Kasumi-1 (cell line): ENCODE results near the gene INPP4B.
"Not testable (repeated sequence)": the region's sequence is repeated elsewhere in the genome, so short reads cannot be mapped to it uniquely, and the experiment has no call there.

Experiments
- DNase-seq, 2 experiments: peaks; one replicate each; lab custom pipeline; 2025; lab: John Stamatoyannopoulos, UW

The INPP4B gene

DNA sequence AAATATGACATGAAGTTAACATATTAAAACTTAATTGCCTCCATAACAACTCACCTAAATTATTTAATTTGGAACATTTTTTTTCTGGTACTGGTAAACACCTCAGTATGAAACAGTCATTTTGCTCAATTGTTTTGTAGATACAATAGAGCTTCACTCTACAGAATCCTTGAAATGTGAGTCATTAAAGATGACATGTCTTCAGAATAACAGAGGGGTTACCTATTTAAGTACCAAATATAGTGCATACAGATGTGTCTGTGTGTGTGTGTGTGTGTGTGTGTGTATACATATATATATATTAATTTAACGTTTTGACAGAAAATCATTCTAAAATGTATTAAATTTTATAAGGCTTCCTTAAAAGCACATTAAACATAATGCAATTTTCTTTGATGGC lies 297.6 kb downstream of the INPP4B start:
- no peak for DNase-seq

DNA sequence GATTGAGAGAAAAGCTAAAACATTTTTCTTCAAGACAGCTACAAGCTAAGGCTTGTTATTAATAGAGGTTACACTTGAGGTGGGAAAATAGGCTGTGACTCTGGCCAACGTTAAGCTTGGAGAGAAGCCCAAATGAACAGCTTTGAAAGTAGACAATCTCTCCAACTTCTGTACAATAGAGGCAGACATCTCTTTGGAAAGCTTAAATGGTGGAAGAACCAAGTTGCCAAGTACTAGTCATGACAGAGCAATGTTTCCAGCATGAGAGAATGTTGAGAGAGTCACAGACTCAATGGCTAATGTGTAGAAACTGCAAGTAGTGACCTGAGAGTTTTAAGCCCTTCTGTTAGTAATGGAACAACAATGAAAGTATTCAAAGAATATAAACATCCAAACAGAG lies 298.1 kb downstream of the INPP4B start:
- DNase-seq: no peak

- DNase-seq: no peak
These were observed 301.5 kb downstream of the INPP4B start for GRCh38 chr4:142544594-142544993.

DNA sequence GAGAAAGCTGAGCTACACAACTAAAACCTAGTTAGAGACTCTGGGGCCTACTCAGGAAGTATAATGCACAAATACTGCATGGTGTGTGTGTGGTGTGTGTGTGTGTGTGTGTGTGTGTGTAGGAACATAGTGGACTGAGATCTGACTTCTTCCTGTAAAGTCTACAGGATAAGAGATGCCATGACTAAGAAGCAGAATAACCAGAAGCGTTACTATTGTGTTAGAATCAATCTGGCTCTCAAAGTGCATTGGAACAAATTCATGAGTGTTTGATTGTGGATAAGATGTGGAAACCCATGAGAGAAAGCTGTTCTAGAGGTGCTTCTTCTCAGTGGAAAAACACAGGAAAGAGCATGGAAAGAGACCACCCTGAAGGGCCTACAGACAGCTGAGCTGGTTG lies 302.1 kb downstream of the INPP4B start:
- DNase-seq: no peak

DNA sequence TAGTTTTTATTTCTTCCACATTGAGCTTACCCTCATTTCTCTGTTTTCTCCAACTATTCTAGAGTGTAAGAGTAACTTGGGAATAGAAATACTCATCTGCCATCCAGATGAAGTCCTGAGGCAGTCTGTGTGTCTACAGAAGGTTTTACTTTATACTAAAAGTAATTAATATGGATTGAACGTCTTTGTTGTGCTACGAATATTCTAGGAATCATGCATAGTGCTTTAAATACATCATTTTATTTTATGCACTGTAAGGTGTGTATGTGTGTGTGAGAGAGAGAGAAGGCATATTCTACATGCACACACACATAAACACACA lies 305.7 kb downstream of the INPP4B start:
- no peak for DNase-seq

- DNase-seq: peak; percentile 57 to 74
These were observed 306.2 kb downstream of the INPP4B start for GRCh38 chr4:142539796-142540482.

DNA sequence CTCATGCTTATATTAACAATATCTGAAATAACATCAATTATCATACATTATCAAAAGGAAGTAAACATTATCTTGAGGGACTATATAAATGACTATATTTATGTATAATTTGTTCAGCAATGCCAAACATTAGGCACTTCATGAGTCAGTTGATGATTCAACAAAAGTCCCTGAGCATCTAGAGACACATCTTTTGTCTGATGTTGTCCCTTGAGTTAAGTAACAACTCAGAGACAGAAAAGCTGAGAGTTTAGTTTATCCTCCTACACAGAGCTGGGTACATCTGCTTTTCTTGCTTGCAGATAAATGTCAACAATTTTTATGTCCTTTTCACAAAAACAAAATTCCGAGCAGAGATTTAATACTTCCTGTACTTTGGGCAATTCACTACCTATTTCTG lies 311.1 kb downstream of the INPP4B start:
- no peak for DNase-seq

GRCh38 chr4:142532054-142532453 lies 314.0 kb downstream of the INPP4B start:
- DNase-seq: no peak

- DNase-seq: no peak
These were observed 315.4 kb downstream of the INPP4B start for GRCh38 chr4:142530728-142531127.

DNA sequence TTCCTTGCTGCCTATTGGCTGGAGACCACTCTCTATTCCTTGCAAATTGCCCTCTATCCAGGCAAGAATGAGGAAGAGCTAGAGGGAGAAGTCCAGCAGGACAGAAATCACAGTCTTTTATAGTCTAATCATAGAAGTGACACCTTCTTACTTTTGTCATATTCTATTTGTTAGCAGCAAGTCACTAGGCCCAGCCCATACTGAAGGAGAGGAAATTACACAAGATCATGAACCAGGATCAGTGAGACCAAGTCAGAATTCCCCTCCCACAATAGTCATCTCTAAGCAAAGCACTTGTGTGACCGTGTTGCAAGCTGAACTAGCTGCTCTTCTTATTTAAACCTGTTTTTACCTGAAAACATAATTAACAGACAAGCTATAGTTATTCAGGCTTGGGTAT lies 317.7 kb downstream of the INPP4B start:
- no peak for DNase-seq

- DNase-seq: no peak
These were observed 323.0 kb downstream of the INPP4B start for GRCh38 chr4:142523111-142523510.

GRCh38 chr4:142519342-142519741 lies 326.8 kb downstream of the INPP4B start:
- no peak for DNase-seq

GRCh38 chr4:142516686-142517526 lies 329.2 kb downstream of the INPP4B start:
- DNase-seq: no peak

GRCh38 chr4:142512161-142512560 lies 333.9 kb downstream of the INPP4B start:
- DNase-seq: no peak

GRCh38 chr4:142509881-142510280 lies 336.2 kb downstream of the INPP4B start:
- DNase-seq: no peak

GRCh38 chr4:142509381-142509780 lies 336.7 kb downstream of the INPP4B start:
- DNase-seq: not testable (repeated sequence)

DNA sequence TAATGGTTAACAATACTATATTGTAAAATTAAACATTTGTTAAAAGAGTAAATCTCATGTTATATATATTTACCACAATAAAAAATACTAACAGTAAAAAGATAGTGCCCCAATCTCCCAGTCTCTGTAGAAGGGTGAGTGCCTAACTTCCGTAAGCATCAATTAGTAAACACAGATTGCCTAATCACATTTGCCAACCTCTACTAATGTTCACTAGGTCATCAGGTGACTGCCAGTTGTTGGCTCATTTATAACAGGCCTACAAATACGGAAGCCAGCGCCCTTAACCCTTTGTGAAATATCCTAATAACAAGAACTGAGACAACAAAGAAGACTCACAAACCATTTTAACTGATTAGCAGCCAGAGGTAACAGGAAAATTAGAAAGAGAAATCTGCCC lies 345.1 kb downstream of the INPP4B start:
- no peak for DNase-seq

DNA sequence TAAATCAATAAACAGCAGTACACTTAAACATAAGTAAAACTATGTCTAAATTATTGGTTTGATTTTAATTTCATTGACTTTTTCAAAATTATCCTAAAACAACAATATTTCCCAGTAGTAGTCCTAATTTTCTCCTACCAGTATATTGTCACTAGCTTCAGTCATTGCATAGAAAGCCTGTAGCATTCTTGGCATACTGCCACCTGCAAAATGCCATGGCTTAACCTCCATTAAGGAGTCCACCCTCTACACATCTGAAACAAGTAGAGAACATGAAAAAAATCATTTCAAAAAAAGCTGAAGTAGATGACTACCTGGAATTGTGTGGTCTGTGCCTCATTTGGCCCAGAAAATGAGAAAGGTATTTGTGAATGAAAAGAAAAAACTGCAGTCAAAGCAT lies 348.5 kb downstream of the INPP4B start:
- no peak for DNase-seq

GRCh38 chr4:142493255-142494110 lies 352.6 kb downstream of the INPP4B start:
- DNase-seq: no peak

DNA sequence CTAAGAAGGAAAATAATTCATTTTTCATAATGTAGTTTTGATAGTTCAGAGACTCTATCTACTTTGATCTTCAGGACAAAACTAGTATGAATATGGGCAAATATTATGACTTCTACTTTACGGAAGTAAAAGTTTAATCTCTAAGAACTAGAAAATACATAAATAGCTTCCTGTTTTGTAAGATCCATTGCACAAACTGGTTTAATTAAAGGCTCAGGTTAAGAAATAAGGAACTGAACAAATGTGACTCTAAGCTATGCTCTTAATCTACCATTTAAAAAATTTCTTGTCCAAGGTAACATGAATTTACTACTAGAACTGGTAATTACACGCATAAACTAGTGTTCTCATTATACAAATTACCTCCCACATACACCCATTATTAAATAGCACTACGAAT lies 360.6 kb downstream of the INPP4B start:
- DNase-seq: peak; percentile 37 to 42

DNA sequence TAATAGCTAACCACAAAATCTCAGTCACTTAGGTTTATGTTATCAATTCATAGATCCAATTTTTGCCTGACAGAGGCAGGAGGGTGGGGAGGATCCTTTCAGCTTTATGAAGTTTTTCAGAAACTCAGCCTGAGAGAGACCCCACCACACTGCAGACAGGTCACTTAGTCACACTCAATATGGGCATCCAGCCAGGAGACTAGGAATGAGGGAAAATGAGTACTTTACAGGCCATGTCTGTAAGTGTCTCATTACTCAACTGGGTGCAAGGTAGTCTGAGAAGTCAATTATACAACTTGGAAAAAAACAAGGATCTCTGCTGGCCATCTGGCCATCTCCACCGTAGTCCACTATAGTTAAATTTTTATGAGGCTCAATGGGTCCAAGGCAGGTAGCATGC lies 365.9 kb downstream of the INPP4B start:
- no peak for DNase-seq

DNA sequence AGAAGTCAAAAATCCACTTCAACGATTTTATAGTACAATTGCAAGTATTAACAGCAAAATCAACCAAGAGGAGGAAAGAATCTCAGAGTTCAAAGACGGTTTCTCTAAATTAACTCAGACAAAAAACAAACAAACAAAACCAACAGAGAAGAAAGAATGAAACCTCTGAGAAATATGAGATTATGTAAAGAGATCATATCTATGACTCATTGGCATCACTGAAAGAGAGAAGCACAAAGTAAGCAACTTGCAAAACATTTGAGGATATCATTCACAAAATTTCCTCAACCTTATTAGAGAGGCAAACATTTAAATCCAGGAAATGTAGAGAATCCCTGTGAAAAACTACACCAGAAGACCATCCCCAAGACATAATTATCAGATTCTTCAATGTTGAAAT lies 370.4 kb downstream of the INPP4B start:
- DNase-seq: no peak
